NCI-H2107 (cell line): ENCODE measurements around the gene REC8.
A peak's percentile ranks its signal among the peaks of the same experiment; 100 is the strongest.

Experiments used
- DNase-seq: peaks from one replicate; lab custom pipeline; 2025; lab: John Stamatoyannopoulos, UW

The REC8 gene

DNA sequence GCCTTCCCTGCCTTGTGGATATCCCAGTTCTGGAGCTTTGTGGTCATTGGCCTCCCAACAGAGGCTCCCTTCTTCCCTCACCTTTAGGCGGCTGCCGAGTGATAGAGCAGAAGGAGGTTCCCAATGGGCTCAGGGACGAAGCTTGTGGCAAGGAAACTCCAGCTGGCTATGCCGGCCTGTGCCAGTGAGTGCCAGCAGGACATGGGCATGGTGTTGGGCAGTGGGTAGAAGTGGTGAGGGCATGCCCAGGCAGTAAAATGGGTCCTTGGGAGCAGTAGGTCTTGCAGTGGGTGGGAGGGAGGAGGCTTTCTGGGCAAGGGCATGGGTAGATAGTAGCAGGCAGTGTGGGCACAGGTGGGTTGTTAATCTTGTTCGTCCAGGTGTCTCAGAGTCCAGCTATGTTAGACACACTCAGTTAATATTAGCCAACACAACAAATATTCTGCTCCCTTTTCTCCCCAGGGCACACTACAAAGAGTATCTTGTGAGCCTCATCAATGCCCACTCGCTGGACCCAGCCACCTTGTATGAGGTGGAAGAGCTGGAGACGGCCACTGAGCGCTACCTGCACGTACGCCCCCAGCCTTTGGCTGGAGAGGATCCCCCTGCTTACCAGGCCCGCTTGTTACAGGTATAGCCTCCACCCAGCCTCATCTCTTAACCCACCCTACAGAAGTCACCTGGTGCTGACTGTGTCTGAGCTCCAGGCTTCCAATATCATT, 11.9 kb upstream of the REC8 start:
- DNase-seq = no peak

DNA sequence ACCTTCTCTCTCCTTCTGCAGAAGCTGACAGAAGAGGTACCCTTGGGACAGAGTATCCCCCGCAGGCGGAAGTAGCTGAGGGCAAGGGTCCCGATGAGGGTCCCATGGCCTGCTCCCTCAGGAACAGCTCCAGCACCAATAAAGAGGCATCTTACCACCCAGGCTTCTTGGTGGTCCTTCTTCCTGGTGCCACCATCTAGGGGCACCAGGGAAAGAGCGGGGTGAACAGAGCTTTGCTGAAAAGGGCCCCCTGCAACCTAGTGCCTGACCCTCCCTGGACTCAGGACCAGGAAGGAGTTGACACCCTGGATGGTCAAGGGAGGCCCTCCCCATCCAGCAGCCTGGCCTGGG, 11.4 kb upstream of the REC8 start:
- no peak for DNase-seq

GRCh38 chr14:24160850-24161804, 10.8 kb upstream of the REC8 start, which contains the start of gene IRF9:
TSS of gene IRF9 (plus strand) at chr14:24161265. CDS start at chr14:24162145, 880 bp downstream.
- peak; percentile 99 for DNase-seq

DNA sequence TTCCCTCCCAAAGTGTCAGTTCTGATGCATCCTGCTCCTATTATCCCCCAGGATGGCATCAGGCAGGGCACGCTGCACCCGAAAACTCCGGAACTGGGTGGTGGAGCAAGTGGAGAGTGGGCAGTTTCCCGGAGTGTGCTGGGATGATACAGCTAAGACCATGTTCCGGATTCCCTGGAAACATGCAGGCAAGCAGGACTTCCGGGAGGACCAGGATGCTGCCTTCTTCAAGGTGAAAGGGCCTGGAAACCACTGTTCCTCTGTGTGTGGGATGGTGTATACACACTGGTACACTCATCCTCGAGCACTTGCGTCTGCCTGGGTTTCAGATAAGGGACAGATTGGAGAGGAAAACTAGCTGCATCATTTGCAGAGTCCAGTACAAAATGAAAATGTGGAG, 9.8 kb upstream of the REC8 start:
- DNase-seq = no peak

DNA sequence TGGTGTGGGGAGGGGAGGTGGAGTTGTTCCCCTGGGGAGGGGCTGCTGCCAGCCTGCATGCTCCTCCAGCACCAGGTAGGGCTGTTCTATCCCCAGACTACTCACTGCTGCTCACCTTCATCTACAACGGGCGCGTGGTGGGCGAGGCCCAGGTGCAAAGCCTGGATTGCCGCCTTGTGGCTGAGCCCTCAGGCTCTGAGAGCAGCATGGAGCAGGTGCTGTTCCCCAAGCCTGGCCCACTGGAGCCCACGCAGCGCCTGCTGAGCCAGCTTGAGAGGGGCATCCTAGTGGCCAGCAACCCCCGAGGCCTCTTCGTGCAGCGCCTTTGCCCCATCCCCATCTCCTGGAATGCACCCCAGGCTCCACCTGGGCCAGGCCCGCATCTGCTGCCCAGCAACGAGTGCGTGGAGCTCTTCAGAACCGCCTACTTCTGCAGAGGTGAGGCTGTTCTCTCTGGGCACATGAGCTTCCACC, 7.3 kb upstream of the REC8 start:
- DNase-seq = no peak

- DNase-seq = no peak
These were observed 6.1 kb upstream of the REC8 start for GRCh38 chr14:24165785-24166184.

DNA sequence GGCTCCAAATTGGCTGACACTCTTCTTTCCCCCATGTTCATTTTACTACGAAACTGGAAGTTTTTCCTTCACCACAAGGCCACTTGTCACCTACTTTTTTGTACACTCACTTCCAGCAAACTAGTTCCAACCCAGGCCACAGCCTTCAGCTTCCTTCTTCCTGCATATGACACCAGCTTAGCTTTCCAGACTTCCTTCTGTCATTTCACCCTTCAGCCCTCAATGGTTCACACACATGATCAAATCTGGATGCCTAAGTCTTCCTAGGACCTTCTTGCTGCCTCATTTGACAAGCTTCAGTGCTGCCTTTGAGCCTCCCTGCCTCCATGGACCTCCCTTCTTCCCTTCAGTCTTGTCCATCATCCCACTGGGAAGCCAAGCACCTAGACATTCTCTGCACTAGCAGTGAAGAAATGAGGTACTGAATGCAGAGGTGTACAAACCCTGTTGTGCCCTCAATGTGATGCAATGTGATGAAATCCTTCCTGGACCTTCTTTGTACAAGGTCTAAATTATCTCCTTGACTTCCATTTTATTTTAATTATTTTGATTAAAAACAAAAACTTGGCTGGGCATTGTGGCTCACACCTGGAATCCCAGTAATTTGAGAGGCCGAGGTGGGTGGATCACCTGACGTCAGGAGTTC, 4.3 kb upstream of the REC8 start:
- no peak for DNase-seq

- DNase-seq = no peak
These were observed 481 bp downstream of the REC8 start for GRCh38 chr14:24172261-24172860.

DNA sequence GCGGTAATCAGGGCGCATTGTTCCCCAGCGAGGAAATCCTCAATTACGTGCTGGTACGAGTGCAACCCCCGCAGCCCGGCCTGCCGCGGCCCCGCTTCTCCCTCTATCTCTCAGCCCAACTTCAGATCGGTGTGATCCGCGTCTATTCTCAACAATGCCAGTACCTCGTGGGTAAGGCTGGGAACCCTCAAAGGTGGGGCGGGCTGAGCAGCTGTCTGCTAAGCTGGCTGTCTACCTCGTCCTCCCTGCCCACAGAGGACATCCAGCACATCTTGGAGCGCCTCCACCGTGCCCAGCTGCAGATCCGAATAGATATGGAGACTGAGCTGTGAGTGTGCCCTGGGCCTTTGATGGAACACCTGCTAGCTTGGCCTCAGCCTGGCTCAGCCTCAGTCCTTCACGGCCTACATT, 996 bp downstream of the REC8 start:
- DNase-seq = no peak

DNA sequence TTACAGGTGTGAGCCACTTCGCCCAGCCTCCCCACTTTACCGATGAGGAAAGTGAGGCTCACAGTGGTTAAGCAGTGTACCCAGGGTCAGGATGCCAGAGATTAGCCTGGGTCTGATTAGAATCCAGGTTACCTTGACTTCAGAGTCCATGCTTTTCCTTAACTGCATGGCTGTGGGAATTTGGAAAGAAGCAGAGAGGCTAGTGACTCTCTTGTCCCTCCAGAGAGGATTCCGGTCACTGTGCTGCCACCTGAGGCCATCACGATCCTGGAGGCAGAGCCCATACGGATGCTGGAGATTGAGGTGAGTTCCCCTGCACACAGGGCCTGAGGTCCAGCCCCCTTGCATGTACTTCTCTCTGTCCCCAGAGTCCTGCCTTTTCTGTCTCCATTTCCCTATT, 4.7 kb downstream of the REC8 start:
- DNase-seq = no peak

DNA sequence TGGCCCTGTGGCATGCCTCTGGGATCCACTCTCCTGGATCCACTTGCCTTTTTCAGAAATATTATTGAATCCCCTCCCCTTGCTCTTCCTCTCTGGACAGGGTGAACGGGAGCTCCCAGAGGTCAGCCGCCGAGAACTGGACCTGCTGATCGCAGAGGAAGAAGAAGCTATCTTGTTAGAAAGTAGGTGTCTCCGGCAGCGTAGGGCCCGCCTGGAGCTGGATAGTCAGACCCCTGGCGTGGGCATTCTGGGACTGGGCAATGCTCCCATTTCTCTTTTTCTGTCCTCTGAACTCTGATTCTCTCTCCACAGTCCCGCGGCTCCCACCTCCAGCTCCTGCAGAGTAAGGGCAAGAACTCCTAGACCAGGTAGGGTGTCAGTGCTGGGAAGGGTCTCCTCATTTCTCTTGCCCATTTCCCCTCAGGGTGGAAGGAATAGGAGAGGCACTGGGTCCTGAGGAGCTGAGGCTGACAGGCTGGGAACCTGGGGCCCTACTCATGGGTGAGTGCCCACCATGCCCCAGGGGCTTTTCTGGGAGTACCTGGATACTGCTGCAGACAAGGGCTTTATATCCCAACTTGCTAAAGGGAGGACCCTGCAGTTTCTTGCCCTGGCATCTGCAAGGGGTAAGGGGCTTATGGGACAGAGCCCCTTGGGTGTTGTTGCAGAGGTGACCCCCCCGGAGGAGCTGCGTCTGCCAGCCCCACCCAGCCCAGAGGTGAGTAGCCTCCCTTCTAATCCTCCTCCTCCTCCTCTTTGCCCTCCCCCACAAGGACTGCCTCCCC, 5.4 kb downstream of the REC8 start:
- DNase-seq = no peak

DNA sequence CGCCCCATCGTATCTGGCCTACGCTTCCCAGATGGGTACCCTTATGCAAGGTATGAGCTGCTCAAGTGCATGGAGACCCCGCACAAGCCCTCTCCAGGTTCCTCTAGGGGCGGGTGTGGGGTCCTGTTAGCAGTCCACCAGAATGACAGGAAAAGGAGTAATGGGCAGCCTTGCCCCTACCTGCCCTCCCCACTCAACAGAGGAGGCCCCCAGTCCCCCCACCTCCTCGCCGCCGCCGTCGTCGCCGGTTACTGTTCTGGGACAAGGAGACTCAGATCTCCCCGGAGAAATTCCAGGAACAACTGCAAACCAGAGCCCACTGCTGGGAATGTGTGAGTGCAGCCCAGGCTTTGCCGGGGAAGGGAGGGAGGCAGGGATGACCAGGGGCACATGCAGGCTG, 6.0 kb downstream of the REC8 start:
- no peak for DNase-seq

GRCh38 chr14:24178399-24179178, 6.7 kb downstream of the REC8 start:
- DNase-seq = no peak

GRCh38 chr14:24179294-24179960, 7.5 kb downstream of the REC8 start:
- DNase-seq = no peak

DNA sequence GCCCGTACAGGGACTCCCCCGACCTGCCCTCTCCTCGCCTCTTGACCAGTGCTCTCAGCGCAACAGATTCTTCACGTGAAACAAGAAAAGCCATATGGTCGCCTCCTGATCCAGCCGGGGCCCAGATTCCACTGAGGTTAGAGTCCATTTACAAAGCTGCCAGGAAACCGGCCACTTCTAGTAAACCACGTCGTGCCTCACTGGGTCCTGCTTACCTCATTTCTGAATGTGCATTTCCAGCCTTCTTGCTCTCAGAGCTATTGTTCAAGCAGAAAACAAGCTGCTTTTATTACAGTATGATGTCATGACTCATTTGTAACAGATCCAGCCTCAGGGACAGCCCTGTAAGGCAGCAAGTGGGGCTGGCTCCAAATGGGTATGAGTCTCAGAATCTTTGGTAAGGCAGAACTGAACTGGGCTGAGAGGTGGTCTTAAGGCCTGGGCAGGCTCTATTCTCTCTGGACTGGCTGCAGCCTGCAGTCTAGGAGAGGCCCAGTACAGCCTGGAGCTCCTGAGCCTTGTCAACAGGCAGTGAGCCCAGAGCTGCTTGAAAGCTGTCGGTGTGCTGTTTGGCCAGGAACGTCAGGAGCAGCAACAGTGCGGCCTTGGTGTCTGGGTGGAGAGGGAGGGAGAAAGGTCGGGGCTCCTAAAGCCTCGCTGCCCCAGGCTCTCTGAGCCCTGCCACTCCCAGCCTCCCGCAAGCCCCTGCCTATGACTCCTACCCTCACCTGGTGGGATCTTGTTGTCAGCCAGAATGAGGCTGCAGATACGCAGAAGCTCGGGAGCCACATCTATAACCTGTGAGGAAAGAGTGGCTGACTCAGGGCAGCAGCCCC, 8.3 kb downstream of the REC8 start:
- peak; percentile 75 for DNase-seq

GRCh38 chr14:24181371-24182077, 9.6 kb downstream of the REC8 start:
- no peak for DNase-seq

DNA sequence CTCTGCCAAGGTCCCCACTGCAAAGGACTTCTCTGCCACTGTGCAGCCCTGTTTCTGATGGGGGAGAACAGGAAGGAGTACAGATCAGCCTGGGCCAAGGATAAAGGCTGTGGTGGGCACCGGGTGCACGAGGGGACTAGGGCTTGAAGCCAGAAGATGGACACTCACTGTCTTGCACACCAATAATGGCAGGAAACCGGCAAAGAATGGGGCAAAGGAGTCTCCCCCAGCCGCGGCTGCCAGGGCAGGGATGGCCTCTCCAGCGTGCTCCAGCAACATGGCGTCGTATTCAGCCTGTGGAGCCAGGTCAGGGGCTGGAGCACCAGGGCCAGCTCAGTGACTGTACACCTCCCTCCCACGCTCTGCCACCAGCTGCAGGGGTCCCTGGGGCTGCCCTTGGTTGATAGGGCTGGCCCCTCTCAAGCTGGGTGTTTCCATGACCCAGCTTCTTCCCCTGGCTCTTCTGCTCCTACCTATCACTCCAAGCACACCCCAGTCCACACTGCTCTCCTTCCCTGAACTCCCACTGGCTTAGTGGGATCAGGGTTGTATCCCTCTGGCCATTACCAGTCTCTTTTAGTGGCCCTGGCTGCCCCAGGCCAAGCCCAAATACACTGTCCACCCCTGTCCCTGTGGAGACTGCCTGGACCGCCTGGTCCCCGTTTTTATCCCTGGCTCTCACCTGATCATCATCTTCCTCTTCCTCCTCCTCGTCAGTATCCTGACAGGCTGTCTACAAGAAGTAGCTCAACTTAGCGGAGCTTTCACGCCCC, 10.4 kb downstream of the REC8 start:
- no peak for DNase-seq

- DNase-seq = no peak
These were observed 11.2 kb downstream of the REC8 start for GRCh38 chr14:24183014-24183481.
